Measurements from ENCODE around the gene AMIGO2. TPM values are rescaled to one million over a fixed set of nuclear protein-coding genes. Genes with fewer than 3 reads are reported as not detected.

AMIGO2 gene, protein sequence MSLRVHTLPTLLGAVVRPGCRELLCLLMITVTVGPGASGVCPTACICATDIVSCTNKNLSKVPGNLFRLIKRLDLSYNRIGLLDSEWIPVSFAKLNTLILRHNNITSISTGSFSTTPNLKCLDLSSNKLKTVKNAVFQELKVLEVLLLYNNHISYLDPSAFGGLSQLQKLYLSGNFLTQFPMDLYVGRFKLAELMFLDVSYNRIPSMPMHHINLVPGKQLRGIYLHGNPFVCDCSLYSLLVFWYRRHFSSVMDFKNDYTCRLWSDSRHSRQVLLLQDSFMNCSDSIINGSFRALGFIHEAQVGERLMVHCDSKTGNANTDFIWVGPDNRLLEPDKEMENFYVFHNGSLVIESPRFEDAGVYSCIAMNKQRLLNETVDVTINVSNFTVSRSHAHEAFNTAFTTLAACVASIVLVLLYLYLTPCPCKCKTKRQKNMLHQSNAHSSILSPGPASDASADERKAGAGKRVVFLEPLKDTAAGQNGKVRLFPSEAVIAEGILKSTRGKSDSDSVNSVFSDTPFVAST
- total RNA-seq (1 to 10 TPM in 1 of 4 donors, under 1 TPM in 3; 0.48 to 1.1 (median 0.59) TPM), polyA plus RNA-seq (under 1 TPM; 0.63 to 0.77 (median 0.64) TPM)
- long read RNA-seq, donor 1: 0 reads
- long read RNA-seq, donor 2, partial matches to known transcripts: 0 of 2 reads
- long read RNA-seq, donor 2, other reads (novel, unspliced or antisense): 0 of 2 reads

GRCh38 chr12:47079468-47079980 is at the start of gene AMIGO2, which contains the start of gene PCED1B:
Gene AMIGO2, minus strand, starts transcription at chr12:47079959. Its CDS starts 957 bp downstream, at chr12:47079002.
Gene PCED1B, plus strand, starts transcription at chr12:47079621. Its CDS starts 155,443 bp downstream, at chr12:47235064.
- peak; percentile 16 for TF ChIP-seq CTCF (IDR thresholded peaks at IDR 0.05)
- no peaks in the 10 kb centered on the region for H3K36me3 ChIP-seq (ENCODE audit: insufficient read depth in 1 of 2, low read depth in 1 of 2)
- DNase-seq (peak; percentile 70 to 86), ATAC-seq (peak; percentile 56 to 74 (median 66))
- H3K27me3 ChIP-seq (ENCODE audit: insufficient read depth in 3 of 3, low read length in 2 of 3): peaks cover 2 to 33% (median 3%) of the 10 kb centered on the region in 3 donors
- intact Hi-C loops (cut with DNase I): loop anchor here in 1 of 2 donors (10.0 kb wide), 1 partner anchor 315 kb away; no protein-coding TSS in a partner anchor
- H3K4me1 ChIP-seq: peaks cover 13% of the 10 kb centered on the region
- 0% methylated on average over 28 to 58 of the region's 58 CpGs for WGBS, 3 donors
- peak within 1 kb of the TSS; percentile 63 for H3K27ac ChIP-seq
- H3K4me3 ChIP-seq: peak within 1 kb of the TSS; percentile 71
- no peaks in the 10 kb centered on the region for H3K9me3 ChIP-seq

DNA sequence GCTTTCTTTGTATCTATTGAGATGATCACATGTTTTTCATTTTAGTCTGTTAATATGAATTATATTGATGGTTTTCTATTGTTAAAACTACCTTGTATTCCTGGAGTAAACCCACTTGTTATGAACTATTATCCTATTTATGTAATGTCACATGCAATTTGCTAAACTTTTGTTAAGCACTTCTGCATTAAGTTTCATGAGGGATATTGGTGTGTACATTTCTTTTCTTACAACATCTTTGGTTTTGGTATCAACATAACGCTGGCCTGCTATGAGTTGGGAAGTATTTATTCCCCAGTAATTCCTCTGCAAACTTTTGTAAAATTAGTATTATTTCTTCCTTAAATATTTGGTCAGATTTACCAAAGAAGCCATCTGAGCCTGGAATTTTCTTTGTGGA is 46.5 kb upstream of the AMIGO2 start:
- Histone ChIP-seq H3K4me1 (no peaks in the 10 kb centered on the region), H3K9me3 (no peaks in the 10 kb centered on the region), H3K27me3 (ENCODE audit: insufficient read depth in 3 of 3, low read length in 2 of 3) (no peaks in the 10 kb centered on the region), H3K27ac (no peak overlapping the region), H3K36me3 (ENCODE audit: insufficient read depth in 1 of 2, low read depth in 1 of 2) (no peaks in the 10 kb centered on the region), H3K4me3 (no peak overlapping the region)
- DNase-seq (no peak), ATAC-seq (no peak)
- TF ChIP-seq CTCF (IDR thresholded peaks at IDR 0.05): no peak
- intact Hi-C loops (cut with DNase I): no loop called here
- 87 to 94% (median 90%) methylated on average over 1 of the region's 1 CpG for WGBS, 3 donors

- Histone ChIP-seq H3K36me3 (ENCODE audit: insufficient read depth in 1 of 2, low read depth in 1 of 2) (no peaks in the 10 kb centered on the region), H3K4me3 (no peak overlapping the region), H3K27ac (no peak overlapping the region), H3K4me1 (no peaks in the 10 kb centered on the region), H3K27me3 (ENCODE audit: insufficient read depth in 3 of 3, low read length in 2 of 3) (no peaks in the 10 kb centered on the region), H3K9me3 (no peaks in the 10 kb centered on the region)
- DNase-seq (no peak), ATAC-seq (no peak)
- intact Hi-C loops (cut with DNase I): no loop called here
- TF ChIP-seq CTCF (IDR thresholded peaks at IDR 0.05): no peak
- 40 to 45% (median 41%) methylated on average over 1 of the region's 1 CpG for WGBS, 3 donors
These were observed 44.7 kb upstream of the AMIGO2 start for GRCh38 chr12:47124451-47124850.

DNA sequence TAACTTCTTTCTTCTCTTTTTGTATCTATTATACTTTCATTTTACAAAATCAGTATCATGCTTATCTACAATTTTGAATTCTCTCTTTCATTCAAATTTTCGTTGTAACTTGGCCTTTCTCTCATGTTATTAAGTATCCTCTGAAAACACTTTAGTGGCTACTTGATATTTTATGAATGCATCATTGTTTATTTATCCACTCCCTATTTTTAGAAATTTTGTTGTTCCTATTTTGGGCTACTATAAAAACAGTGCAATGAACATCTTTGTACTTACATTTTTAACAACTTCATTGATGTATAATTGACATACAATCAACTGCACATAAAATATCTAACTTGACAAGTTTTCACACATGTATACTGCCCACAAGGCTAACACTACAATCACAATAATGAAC is 44.0 kb upstream of the AMIGO2 start:
- intact Hi-C loops (cut with DNase I): no loop called here
- H3K36me3 ChIP-seq (ENCODE audit: insufficient read depth in 1 of 2, low read depth in 1 of 2): no peaks in the 10 kb centered on the region
- H3K4me1 ChIP-seq: no peaks in the 10 kb centered on the region
- no peaks in the 10 kb centered on the region for H3K27me3 ChIP-seq (ENCODE audit: insufficient read depth in 3 of 3, low read length in 2 of 3)
- DNase-seq (no peak), ATAC-seq (no peak)
- WGBS, 3 donors: 31 to 66% (median 38%) methylated on average over 1 of the region's 1 CpG
- no peaks in the 10 kb centered on the region for H3K9me3 ChIP-seq
- H3K4me3 ChIP-seq: no peak overlapping the region
- no peak overlapping the region for H3K27ac ChIP-seq
- no peak for TF ChIP-seq CTCF (IDR thresholded peaks at IDR 0.05)
